Thyroid gland (tissue), 4 donors: Measurements from ENCODE around the gene GRN.

Source experiments
- CTCF ChIP-seq, 6 experiments: fragments of 200-600 bp in 3 of 6; fragments of 450-650 bp in 3 of 6; sonication (generic) in 3 of 6; IDR thresholded peaks; one replicate each; pipeline ENCODE4 v1.5.1; 2016 to 2019; ENCODE audit warnings: antibody characterized with exemption in 6 of 6, mild to moderate bottlenecking in 2 of 6, inconsistent platforms in 1 of 6, moderate library complexity in 1 of 6
- POLR2A ChIP-seq, 2 donors: fragments of 450-650 bp; IDR thresholded peaks; one replicate each; pipeline ENCODE4 v1.6.1; 2017; ENCODE audit warnings: antibody characterized with exemption in 2 of 2, mild to moderate bottlenecking in 2 of 2, moderate library complexity in 1 of 2

GRCh38 chr17:44348234-44348987, 3.3 kb downstream of the GRN start:
- TF ChIP-seq POLR2A (IDR thresholded peaks at IDR 0.05) = no peak
- TF ChIP-seq CTCF (IDR thresholded peaks at IDR 0.05) = no peak
